ENCODE results near the gene ARL5C. TPM values are rescaled to one million over a fixed set of nuclear protein-coding genes. Genes with fewer than 3 reads are reported as not detected.
A peak's percentile ranks its signal among the peaks of the same experiment; 100 is the strongest.

ARL5C gene
- total RNA-seq, 2 donors from 2014 or later = not detected

DNA sequence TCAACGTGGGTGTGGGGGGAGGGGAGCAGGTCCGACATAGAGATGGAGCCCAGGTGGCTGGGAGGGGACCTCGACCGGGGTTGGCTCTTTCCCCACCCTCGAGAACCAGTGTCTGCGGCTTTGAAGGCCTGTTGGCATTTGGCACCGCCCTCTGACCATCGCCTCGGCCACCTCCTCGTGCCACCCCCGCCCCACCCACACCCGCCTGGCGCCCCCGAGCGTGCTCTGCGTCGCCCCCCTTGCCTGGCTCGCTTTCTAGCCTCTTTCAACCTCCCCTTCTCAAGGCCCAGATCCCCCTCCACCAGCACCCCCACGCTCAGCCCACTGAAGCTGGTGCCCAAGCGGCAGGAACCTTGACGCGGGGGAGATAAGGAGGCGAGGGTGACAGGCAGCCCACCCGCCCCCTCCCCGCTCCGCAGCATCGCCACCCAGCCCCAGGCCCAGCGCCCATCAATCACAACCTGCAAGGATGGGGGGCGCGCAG is 30.9 kb upstream of the ARL5C start:
- intact Hi-C loops (cut with DNase I) = no loop called here
- TF ChIP-seq, protein P1, sequence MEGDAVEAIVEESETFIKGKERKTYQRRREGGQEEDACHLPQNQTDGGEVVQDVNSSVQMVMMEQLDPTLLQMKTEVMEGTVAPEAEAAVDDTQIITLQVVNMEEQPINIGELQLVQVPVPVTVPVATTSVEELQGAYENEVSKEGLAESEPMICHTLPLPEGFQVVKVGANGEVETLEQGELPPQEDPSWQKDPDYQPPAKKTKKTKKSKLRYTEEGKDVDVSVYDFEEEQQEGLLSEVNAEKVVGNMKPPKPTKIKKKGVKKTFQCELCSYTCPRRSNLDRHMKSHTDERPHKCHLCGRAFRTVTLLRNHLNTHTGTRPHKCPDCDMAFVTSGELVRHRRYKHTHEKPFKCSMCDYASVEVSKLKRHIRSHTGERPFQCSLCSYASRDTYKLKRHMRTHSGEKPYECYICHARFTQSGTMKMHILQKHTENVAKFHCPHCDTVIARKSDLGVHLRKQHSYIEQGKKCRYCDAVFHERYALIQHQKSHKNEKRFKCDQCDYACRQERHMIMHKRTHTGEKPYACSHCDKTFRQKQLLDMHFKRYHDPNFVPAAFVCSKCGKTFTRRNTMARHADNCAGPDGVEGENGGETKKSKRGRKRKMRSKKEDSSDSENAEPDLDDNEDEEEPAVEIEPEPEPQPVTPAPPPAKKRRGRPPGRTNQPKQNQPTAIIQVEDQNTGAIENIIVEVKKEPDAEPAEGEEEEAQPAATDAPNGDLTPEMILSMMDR (IDR thresholded peaks at IDR 0.05) = no peak
- Histone ChIP-seq H3K4me1 (peaks cover 8% of the 10 kb centered on the region), H3K4me3 (peak overlapping the region; percentile 74), H3K9me3 (no peaks in the 10 kb centered on the region), H3K36me3 (no peaks in the 10 kb centered on the region), H3K9ac (ENCODE audit: low read depth in 2 of 2, low read length in 2 of 2) (peak overlapping the region; percentile 70 to 80), H3K27me3 (no peaks in the 10 kb centered on the region), H3K27ac (peak overlapping the region; percentile 76)
- DNase-seq = peak; percentile 58

DNA sequence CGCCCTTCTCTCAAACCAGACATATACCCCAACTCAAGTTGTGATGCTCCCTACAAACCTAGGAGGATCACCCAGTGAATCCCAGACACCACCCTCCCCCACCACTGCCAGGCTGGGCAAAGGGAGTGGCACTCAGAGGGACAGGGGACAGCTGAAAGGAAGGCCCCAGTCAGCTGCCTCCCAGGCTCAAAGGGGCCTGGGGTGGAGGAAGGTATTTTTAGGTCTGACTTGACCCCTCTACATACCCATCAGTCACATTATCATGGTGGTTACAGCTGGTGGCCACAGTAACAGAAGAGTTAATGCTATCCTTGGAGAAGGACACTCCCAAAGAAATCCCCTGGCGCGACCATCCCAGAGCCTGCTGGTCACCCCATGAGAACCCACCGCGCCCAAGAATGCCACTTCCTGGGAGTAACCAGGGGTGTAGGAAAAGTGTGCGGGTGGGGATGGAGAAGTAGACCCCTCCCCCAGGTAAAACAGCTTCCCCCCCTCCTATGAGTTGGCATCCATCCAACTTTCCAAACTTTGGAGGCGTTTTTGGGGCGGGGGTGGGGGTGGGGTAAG is 30.4 kb upstream of the ARL5C start:
- Histone ChIP-seq H3K27me3 (no peaks in the 10 kb centered on the region), H3K9ac (ENCODE audit: low read depth in 2 of 2, low read length in 2 of 2) (peak overlapping the region in 1 of 2 donors; percentile 20), H3K4me3 (peak overlapping the region; percentile 74), H3K4me1 (peaks cover 3% of the 10 kb centered on the region), H3K27ac (no peak overlapping the region), H3K9me3 (no peaks in the 10 kb centered on the region), H3K36me3 (no peaks in the 10 kb centered on the region)
- no peak for DNase-seq
- TF ChIP-seq, protein P1 (IDR thresholded peaks at IDR 0.05) = no peak
- intact Hi-C loops (cut with DNase I) = no loop called here

DNA sequence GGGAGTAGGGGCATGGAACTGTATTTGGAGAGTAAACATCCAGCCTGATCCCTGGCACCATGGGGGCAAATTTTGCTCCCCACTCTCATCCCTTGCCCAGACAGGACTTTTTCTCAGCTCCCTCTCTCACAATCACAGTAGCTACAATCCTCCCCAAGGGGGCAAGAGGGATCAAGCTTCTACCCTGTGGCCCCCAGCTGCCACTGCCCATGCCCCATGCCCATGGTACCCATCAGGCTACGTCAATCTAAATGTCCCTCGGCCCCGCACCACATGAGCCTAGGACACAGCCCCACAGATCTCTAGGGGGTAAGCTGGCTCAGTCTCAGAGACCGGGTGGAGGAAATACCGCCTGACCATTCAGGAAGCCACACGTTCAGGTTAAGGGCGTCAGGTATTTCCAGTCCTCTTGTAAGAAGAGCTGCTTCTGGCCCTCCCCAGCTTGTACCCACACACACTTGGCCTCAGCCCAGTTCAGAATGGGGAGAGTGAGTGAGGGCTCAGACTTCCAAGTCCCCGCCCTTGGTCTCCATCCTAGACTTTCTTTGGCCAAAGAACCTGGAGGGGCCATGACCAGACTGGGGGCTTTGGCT is 29.7 kb upstream of the ARL5C start:
- no peaks in the 10 kb centered on the region for H3K27me3 ChIP-seq
- no peak for DNase-seq
- H3K9me3 ChIP-seq = no peaks in the 10 kb centered on the region
- no peak overlapping the region for H3K4me3 ChIP-seq
- H3K36me3 ChIP-seq = no peaks in the 10 kb centered on the region
- intact Hi-C loops (cut with DNase I) = no loop called here
- TF ChIP-seq, protein P1 (IDR thresholded peaks at IDR 0.05) = no peak
- peak overlapping the region in 1 of 2 donors; percentile 50 for H3K9ac ChIP-seq (ENCODE audit: low read depth in 2 of 2, low read length in 2 of 2)
- no peak overlapping the region for H3K27ac ChIP-seq
- H3K4me1 ChIP-seq = no peaks in the 10 kb centered on the region

DNA sequence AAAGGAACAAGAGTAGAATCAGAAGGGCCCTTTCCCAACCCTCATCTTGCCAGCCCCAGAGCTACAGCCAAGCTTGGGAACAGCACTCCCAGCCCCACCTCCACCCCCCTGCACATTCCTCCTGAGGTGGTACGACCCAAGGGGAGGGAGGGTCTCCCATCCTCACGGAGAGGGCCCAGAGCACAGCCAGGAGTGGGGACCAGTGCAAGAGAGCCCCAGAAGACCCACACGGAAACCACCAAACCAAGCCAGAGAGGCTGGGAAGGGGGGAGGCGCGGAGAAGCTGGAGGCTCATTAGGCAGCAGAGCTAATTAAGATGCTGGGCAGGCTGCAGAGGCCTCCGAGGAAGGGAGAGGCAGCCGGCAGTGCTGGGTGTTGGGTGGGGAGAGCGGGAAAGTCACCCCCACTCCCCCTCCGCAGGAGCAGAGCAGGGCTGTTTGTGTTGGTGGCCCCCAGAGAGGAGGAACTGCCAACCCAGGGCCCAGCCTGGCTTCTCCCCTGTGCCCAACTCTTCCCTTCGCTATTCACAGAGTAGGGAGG is 29.1 kb upstream of the ARL5C start:
- H3K27me3 ChIP-seq = no peaks in the 10 kb centered on the region
- DNase-seq = no peak
- H3K9me3 ChIP-seq = no peaks in the 10 kb centered on the region
- intact Hi-C loops (cut with DNase I) = no loop called here
- H3K36me3 ChIP-seq = no peaks in the 10 kb centered on the region
- no peaks in the 10 kb centered on the region for H3K4me1 ChIP-seq
- TF ChIP-seq, protein P1 (IDR thresholded peaks at IDR 0.05) = no peak
- H3K9ac ChIP-seq (ENCODE audit: low read depth in 2 of 2, low read length in 2 of 2) = no peak overlapping the region
- no peak overlapping the region for H3K4me3 ChIP-seq
- no peak overlapping the region for H3K27ac ChIP-seq

DNA sequence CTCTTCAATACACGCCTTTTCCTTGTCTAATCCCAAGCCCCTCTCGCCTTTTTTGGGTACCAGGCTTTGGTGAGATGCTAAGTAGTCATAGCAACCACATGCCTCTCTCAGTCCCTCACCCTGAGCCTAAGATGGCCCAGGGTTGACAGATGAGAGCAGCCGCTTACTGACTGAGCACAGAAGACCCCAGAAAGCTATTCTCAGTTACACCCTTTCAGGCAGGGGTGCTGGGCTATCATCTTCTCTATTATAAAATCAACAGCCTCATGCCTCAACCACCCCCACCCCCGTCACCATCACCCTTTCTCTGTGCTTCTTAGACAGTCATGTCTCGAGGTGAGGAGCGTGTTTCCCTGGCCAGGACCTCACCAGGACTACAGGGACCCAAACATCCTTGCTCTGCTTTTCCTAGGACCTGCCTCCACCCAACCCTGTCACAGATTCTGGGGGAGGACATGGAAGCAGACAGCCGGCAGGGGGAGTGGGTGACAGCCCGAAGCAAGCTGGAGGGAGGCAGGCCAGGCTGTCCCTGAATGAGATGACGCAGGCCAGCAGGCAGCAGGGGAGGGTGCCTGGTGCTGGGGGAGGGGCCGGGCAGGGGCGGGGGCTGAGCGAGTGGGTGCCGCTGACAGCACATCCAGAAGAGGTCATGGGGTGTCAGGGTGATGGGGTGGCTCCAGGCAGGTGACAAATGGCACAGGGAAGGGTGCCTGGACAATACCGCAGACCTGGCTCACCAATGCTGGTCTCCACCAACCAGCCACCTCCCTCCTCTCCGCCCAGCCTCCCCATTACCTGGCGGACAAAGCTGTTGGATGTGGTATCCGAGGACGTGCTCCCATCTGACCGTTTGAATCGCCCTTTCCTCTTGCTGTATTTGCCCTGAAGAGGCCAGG is 28.4 kb upstream of the ARL5C start:
- intact Hi-C loops (cut with DNase I) = no loop called here
- TF ChIP-seq, protein P1 (IDR thresholded peaks at IDR 0.05) = no peak
- Histone ChIP-seq H3K9ac (ENCODE audit: low read depth in 2 of 2, low read length in 2 of 2) (no peak overlapping the region), H3K9me3 (no peaks in the 10 kb centered on the region), H3K4me1 (no peaks in the 10 kb centered on the region), H3K36me3 (no peaks in the 10 kb centered on the region), H3K27me3 (no peaks in the 10 kb centered on the region), H3K4me3 (no peak overlapping the region), H3K27ac (no peak overlapping the region)
- no peak for DNase-seq

Data from colonic mucosa (tissue), 4 donors.